NB4 (cell line): ENCODE measurements around the gene TRIM6.

Experiments
- CTCF ChIP-seq: IDR thresholded peaks from one replicate; pipeline ENCODE4 v1.5.1; 2012; ENCODE audit warnings: low read depth, low read length
- MAX ChIP-seq: IDR thresholded peaks from 2 replicates; pipeline ENCODE4 v1.6.1; 2011; ENCODE audit warnings: low read depth, low read length
- MYC ChIP-seq: IDR thresholded peaks from 2 replicates; pipeline ENCODE4 v1.6.1; 2011; ENCODE audit warnings: low read depth, low read length
- POLR2A ChIP-seq: IDR thresholded peaks from 2 replicates; pipeline ENCODE4 v1.6.1; 2011; ENCODE audit warnings: mild to moderate bottlenecking; ENCODE audit not compliant: insufficient read length; ENCODE audit errors: extremely low read depth

GRCh38 chr11:5646139-5646538 is 49.7 kb downstream of the TRIM6 start:
- TF ChIP-seq MAX, result no peak
- no peak for TF ChIP-seq CTCF
- no peak for TF ChIP-seq MYC
- no peak for TF ChIP-seq POLR2A
